HG02938 (cell line): ENCODE data around the gene APOBEC3H.
A peak's percentile ranks its signal among the peaks of the same experiment; 100 is the strongest.

Experiments used
- ATAC-seq: cut with Tn5 transposase; IDR thresholded peaks from one replicate; pipeline ENCODE4 v1.9.1; 2021; ENCODE audit warnings: mild to moderate bottlenecking, moderate library complexity; ENCODE audit not compliant: unreplicated experiment

Gene APOBEC3H

DNA sequence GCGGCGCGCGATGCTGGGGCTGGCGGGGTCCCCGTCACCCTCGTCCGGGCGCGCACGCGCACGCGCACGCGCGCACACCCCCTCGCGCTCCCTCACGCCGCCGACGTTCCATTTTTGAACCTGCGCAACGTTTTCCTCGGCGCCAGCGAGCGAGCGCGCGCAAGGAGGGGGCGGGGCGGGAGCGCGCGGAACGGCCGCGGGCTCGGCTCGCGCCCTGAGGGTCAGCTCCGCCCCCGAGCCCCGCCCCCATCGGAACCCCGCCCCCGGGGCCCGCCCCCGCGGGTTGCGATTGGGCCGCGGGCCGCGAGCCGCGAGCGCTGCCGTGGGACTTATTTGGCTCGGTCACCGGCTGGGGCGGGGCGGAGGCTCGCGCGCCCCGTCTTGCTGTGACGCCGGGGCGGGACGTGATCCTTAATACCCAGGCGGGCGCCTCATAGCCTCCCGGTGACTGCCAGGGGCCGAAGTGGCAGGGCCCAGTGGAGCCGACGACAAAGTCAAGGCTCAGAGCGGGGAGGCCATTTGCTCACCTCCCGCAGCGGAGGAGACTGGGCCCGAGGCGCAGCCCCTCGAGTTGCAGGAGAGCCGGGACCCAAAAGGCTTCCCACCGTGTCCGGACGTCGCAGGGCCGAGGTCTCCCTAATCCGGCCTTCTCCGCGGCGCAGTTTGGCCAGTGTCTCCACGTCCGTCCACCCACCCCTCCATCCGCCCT lies 55.6 kb downstream of the APOBEC3H start, which contains the start of gene CBX7:
Gene CBX7 (minus strand): TSS at position 170 of the 709 bp plus-strand sequence. CDS start 236 bp downstream, outside the sequence.
- peak; percentile 62 for ATAC-seq

DNA sequence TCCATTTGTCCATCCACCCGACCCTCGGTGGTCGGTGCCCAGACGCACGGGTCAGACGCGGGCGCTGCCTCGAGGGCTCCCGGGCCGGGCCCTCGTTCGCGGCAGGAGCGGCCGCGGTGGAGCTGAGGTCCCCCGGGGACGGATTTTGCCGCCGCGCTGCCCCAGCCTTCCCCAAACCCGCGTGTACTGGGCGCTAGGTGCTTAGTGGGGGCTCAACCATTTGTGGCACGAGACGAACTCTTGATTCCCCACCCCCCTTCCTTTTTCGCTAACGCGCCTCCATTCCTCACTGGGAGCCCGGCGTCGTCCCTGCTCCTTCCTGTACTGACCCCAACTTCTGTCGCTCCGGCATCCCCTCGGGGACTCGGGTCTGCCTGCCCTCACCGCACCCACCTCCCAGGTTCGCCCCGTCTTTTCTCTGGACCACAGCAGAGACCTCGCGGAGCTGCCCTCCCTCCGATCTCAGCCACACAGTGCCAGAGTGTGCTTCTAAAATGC lies 56.2 kb downstream of the APOBEC3H start:
- no peak for ATAC-seq
